Fibroblast of skin of left quadriceps (primary cell): Measurements from ENCODE around the gene EFCAB8.
"Not testable (repeated sequence)": the region's sequence is repeated elsewhere in the genome, so short reads cannot be mapped to it uniquely, and the experiment has no call there.

Experiments
- DNase-seq, 2 experiments: peaks; one replicate each; pipeline ENCODE4 v3.0.0-alpha.2; 2013; ENCODE audit warnings: low read depth in 2 of 2

The EFCAB8 gene

DNA sequence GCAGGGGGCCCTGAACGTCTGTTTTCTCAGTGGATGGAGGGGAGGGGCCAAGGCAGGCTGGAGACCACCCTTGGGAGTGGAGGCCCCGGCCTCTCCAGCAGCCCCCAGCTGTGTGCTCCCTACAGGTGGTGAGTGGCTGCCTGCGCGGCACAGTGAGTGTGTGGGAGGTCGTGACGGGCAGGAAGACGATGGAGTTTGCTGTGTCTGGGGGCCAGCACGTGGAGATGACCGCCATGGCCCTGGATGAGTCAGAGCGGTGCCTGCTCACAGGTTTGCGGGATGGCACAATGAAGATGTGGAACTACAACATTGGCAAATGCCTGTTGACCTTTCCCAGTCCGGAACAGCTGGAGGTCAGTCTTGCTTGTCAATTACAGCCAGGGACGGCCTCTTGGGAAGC lies 52.6 kb downstream of the EFCAB8 start:
- DNase-seq = no peak

DNA sequence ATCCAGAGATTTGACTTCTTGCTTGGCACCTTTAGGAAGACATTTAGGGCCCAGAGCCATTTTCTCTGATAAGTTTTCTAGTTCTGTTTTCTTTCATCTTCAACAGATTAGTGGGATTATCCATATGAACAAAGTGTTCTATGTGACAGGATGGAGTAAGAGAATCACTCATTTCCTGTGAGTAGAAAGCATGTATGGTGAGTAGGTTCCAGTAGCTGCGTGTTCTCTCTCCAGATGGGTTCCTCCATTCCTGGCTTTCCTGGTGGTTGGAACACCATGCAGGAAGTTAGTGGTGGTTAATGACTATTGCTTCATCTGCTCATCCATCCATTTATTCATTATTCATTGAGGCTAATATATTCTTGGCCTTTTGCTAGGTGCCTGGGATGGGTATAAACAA lies 54.0 kb downstream of the EFCAB8 start:
- no peak for DNase-seq

DNA sequence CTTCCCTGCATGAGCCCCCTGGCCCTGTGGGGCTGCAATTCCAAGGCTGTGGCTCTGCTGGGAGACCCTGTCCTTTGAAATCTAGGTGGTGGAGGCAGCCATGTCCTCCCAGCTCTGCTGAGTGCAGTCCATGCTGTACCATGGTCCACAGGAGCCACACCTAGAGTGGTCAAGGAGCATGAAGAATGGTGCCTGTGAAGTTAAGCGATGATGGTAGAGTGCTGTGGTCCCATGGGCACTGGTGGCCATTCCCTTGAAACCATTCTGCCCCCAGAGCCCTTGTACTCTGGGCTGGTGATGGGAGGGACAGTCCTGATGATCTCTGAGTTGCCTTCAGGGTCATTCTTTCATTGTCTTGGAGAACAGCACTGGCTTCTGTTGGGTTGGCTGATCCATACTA lies 55.3 kb downstream of the EFCAB8 start:
- DNase-seq = no peak

DNA sequence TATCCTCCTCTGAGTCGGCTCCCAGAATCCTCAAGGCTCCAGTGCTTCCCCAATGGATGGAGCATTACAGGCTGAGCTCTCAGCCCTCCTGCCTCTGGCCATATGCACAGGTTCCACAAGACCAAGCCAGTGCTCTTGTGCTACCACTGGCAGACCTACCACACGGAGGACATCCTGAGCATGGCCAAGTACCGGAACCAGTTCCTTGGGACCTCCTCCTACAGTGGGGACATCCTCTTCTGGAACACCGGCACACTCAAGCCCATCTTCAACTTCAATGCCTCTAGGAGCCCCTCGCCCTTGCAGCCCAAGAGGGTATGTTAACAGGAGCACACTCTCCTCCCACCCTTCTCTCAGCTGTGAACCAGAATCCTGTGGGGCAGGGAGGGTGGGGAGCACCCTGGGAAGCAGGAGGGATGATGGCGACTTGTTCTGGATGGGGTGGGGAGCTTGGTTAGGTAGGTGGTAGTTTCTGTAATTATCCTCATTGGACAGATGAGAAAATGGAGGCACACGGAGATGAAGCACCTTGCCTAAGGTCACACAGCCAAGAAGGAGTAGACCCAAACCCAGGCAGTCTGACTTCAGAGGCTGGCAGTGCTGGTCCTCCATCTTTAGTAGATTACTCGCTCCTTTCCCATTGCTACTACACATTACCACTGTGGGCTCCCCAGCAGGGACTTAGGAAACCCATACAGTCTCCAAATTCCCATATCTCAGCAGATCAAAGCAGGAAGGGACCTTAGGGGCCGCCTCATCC lies 58.6 kb downstream of the EFCAB8 start:
- no peak for DNase-seq

DNA sequence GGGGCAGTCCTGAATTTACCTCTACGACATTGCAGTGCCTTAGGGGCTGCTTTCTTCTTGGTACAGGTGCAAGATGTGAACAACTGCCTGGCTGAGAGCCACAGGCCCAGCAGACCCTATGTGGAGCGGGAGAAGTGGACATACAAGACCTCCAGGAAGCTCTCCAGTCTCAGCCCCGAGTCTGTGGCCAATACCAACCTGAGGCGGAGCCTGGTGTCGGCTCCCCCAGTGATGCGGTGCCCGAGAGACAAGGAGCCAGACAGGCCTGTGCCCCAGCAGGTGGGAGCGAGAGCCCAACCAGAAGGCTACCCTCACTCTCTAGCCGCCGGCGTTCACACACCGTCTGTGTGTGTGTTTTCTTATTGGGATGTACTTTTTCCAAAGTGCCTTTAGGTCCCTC lies 59.6 kb downstream of the EFCAB8 start:
- DNase-seq = no peak

DNA sequence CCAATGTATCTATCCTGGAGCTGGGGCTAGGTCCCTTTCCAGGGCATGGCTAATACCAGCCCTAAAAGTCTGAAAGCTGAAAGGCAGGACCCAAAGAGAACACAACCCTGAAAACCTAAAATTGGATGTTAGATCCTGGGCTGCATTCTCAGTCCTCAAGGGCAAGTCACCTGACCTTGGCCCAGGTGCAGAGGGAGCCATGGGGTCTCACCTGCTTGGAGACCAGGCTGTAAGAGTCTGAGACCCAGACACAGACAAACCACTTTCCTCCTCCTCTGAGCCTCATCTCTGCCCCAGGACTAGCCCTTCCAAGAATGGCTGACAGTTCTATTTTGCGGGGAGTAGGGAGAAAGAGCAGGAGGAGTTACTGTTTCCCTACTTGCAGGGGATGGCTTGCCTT lies 60.0 kb downstream of the EFCAB8 start:
- no peak for DNase-seq

DNA sequence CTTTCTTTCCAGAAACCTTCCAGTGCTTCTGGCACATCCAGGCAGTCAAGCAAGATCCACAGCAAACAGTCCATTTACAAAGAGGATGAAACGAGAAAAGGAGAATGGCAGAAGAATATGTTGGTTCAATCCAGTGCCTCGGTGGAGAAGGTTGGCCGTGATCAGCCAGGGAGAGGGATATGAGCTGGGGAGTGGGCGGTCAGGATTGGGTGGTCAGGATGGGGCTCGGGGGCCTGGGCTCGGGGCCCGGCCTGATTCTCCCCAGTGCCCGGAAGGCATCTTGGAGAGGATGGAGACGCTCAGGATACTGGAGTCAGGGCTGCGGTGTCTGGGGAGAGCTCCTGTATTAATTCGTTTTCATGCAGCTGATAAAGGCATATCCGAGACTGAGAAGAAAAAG lies 61.3 kb downstream of the EFCAB8 start:
- DNase-seq = no peak

DNA sequence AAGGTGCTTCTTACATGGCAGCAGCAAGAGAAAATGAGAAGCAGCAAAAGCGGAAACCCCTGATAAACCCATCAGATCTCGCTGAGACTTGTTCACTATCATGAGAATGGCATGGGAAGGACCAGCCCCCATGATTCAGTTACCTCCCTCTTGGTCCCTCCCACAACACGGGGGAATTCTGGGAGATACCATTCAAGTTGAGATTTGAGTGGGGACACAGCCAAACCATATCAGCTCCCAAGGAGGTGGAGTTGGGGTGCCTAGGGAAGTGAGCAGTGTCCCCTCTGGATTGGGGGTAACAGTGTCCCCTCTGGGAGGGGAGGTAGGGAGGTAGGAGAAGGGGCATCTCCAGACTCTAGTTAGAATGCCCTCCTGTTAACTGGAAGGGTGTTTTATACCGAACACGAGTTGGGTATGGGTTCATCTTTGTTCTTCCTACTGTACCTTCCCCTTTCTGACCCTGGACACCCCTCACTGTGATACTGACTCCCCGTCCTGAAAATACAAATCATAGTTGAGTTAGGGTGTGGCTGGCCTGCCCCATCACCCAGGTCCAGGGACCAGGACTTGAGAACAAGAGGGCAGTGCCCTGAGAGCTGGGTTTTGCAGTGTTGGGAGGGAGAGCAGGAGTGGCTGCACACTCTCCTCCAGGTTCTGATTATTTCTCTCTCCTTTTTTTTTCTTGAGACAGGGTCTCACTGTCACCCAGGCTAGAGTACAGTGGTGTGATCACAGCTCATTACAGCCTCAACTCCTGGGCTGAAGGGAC lies 62.0 kb downstream of the EFCAB8 start:
- no peak for DNase-seq

DNA sequence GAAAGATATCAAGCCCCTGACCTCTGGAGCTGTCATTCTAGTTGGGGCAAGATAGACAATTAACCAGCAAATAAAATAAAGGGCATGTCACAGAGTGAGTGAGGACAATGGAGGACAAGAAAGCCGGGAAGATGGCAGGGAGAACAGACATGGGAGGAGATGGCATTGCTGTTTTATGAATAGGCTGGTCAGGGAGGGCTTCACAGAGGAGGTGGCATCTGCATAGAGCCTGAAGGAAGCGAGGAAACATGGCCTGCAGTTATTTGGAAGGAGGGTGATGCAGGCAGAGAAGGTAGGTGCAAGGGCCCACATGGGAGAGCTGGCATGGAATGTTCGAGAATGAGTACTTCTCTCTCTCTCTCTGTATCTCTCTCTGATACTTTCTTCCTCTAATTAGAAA lies 63.7 kb downstream of the EFCAB8 start:
- no peak for DNase-seq

DNA sequence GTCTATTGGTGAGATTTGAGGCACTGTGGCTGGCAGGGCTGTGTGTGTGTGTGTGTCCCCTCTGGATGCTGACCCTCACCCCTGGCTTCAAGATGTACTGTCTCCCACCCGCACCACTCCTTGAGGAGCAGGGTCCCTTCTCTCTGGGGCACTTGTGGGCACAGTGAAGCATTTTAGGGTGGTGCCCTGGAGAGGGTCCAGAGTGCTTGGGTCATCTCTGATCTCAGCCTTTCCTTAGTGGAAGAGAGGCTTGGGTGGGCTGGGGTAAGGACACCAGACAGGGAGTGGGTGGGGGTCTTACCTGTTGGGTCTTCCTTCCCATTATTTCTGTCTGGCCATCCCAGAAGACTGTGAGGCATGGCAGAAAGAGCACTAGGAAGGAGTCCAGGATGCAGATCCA lies 66.1 kb downstream of the EFCAB8 start:
- DNase-seq = no peak

DNA sequence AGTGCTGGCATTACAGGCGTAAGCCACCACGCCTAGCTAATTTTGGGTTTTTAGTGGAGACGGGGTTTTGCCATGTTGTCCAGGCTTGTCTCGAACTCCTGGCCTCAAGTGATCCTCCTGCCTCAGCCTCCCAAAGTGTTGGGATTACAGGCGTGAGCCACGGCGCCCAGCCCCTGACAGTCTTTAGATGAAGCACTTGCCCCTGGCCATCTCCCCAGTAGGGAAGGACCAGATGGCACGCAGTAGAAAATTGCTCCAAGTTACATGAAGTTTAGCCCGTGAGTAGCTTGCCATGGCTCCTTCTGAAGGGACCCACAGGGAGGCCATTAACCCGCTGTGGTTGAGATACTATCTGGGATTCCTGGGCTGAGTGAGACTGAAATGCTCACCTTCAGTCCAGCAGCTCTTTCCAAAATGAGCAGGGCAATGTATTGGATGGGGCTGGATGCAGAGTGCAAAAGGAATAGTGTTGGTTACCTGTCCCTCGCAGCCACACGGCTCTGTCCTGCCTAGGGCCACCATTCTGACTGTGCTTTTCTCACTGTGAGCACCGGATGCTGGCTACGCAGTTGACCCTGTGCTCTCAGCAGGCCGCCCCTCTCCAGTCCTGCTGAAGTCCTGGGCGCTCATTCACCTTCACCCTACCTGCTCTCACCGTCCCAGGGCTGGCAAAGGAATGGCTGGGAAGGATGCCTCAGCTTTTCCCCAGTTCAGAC lies 66.9 kb downstream of the EFCAB8 start:
- DNase-seq = no peak

DNA sequence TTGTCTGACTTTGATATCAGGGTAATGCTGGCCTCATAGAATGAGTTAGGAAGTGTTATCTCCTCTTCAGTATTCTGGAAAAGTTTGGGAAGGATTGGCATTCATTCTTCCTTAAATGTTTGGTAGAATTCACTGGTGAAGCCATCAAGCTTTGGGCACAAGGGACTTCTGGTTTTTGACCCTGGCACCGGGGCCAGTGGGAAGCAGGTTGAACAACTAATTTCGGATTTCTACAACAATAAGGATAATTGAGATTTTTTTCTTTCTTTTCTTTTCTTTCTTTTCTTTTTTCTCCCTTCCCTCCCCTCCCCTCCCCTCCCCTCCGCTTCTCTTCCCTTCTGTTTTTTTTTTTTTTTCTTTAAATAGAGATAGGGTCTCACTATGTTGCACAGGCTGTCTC lies 70.4 kb downstream of the EFCAB8 start:
- DNase-seq = no peak

DNA sequence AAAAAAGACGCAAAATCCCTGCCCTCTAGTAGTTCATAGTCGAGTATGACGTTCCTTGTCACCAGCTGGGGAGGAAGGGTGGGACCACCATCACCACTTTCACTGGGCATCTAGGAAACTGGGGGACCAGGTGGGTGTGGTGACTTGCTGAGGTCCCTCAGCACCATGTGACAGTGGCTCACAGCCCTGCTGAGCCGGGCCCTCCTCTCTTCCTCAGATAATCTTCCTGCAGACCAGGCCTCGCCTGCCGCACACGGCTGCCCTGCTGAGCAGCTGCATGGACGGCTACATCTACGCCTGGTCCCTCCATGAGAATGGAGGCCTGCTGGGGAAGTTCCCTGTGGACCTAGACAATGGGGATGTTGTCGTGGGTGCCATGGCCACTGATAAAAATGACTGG lies 71.5 kb downstream of the EFCAB8 start:
- no peak for DNase-seq

DNA sequence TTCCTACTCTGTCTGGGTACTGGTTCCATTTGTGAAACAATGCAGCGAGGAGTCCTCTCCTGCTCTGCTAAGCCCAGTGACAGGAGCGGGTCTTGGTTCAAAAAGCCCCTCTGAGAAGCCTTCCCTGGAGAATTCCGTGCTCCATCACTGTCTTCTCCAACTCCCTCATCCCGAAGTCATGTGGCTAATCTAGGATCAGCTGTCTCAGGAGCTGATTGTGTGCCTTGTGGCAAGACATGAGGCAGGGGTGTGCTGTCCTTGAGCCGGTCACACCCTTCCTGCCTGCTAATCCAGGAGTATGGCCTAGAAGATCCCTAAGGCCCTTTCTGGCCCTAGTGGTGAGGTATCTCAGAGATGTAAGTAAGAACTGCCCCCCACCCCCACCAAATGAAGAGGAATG lies 72.0 kb downstream of the EFCAB8 start:
- DNase-seq = no peak

DNA sequence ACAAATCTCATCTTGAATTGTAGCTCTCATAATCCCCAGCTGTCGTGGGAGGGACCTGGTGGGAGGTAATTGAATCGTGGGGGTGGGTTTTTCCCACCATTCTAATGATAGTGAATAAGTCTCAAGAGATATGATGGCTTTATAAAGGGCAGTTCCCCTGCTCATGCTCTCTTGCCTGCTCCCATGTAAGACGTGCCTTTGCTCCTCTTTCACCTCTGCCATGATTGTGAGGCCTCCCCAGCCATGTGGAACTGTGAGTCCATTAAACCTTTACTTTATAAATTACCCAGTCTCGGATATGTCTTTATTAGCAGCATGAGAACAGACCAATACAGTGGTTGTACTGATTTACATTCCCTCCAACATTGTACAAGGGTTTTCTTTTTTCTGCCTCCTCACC lies 75.9 kb downstream of the EFCAB8 start:
- DNase-seq = no peak

DNA sequence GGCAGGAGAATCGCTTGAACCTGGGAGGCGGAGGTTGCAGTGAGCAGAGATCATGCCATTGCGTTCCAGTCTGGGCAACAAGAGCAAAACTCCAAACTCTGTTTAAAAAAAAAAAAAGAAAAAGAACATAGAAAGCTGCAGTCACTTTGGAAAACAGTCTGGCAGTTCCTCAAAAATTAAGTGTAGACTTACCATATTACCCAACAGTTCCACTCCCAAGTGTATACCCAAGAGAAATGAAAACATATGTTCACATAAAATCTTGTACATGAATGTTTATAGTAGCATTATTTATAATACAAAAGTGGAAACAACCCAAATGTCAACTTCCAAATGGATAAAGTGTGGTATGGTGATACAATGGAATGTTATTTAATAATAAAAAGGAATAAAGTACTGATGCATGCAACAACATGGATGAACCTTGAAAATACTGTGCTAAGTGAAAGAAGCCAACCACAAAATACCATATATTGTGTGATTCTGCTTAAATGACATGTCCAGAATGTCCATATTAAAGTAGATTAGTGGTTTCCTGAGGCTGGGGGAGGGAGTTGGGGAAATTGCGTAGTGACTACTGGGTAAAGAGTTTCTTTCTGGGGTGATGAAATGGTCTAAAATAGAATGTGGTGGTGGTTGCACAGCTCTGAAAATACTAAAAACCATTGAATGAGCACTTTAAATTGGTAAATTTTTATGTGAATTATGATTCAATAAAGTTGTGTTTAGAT lies 82.6 kb downstream of the EFCAB8 start:
- DNase-seq = peak; percentile 22 to 41

DNA sequence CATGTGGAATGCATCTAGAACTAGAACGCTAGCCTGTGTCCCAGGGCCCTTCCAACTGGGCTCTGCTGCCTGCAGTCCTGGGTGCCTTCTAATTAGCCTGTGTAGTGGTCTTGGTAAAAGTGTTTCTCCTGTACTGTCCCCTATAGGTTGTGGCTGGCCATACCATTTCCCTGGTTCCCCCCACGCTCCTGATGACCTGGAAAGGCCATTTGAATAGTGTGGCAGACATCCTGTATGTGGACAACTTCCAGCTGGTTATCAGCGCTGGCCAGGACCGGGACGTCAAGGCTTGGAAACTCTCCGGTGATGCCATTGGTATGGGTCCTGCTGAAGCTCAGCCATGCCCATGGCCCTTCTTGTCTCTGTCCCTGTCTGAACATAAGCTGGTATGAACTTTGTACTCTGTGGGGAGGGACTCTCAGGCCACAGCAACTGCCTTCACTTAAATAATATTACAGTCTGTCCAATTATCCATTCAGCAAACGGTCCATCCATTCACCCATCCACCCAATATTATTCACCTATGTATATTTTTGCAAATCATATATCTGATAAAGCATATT lies 84.8 kb downstream of the EFCAB8 start:
- no peak for DNase-seq

DNA sequence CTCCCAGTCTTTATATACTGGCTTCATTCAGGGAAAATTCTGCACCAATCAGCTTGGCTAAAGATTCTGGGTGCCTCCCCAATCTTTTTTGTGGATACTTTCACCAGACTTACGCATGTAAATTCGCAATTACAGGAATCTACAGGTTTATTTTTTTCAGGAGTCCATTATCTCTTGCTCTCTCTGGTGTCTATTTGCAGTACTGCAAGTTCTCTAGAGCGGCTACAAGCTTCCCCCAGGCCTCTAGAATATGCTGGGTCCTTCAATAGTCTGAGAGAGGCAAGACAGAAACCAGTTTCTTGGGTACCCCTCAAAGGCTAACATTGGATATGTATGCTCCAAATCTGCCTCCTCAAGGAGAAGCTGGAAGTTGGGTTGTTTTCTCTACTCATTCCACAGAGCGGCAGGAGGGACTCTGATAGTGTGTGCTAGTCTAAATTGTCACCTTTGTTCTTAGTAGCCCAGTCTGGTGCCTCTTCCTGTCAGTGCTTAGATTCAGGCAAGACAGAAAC lies 87.0 kb downstream of the EFCAB8 start:
- DNase-seq = peak in 1 of 2 experiments; percentile 7

DNA sequence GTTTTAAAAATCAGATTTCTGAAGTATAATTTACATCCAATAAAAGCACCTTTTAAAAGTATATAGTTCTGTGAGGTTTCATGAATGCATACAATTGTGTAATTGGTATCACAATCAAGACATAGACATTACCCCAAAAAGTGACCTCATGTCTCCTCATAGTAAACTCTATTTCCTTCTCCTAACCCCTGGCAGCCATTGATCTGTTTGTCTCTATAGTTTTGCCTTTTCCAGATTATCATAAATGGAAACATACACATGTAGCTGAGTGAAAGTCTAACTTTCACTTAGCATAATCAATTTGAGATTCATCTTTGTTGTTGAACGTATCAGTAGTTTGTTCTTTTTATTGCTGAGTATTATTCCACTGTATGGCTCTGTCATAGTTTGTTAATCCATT lies 87.9 kb downstream of the EFCAB8 start:
- DNase-seq = no peak

DNA sequence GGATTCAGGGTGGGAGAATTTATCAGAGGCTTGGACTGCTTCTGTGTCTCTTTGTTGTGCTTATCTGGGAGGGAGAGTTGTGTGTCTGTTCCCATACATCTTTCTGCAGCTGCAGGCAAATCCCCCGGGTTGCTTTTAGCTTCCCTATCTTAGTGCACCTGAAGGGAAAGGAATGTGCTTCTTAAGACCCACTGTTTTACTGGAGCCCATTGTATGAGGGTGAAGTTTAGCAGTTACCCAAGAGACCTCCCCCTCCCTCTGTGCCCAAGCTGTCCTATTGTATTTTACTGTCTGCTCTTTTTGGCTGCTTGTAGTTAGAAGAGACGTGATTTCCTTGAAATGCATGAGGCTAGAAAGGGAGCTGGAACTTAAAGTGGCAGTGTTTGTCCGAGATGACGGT lies 91.8 kb downstream of the EFCAB8 start:
- not testable (repeated sequence) for DNase-seq

DNA sequence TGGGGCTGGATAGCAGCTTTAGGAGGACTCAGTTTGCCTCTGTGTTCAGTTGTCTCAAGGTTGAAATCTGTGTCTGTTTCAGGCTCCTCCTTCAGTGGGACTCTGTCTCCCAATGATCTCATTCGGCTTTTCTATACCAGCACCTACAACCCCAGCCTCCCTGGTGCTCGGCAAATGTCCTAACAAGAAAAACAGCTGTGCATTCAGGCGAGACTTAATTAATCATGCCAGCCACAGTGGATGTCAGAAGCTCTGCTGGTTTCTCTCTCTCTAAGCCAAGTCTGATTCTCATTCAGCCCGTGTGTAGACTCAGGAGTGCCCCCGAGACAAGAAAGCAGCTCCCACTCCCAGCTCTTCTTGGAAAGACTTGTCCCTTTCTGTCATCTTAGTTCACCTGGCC lies 98.7 kb downstream of the EFCAB8 start:
- no peak for DNase-seq

DNA sequence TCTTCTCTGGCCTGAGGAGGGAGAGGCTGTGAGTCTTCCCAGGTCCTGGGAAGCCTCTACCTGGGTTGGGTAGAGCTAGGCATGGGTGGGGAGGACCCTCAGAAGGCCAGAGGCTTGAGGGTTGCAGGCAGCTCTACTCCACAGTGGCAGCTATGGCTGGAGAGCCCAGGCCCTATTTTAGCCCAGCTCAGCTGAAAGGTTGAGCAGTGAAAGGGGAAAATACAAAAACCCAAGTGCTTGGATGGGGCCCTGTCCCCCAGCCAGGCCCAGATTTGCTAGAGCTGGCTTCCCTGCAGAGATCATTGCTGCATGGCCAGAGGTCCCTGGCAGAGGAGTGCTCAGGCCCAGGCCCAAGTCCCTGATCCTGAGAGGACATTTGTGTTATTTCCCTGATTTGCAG lies 99.9 kb downstream of the EFCAB8 start:
- DNase-seq = no peak
